SU-DHL-6 (cell line): ENCODE data around the gene MARS1.

Source experiments
- H2AFZ ChIP-seq: fragments of 200-600 bp; sonication (generic); 2 replicates; pipeline ENCODE4 v1.6.1; 2014; ENCODE audit warnings: low read depth, mild to moderate bottlenecking, moderate library complexity, mixed read lengths, antibody characterized with exemption, low read length; ENCODE audit not compliant: severe bottlenecking
- H3F3A ChIP-seq: fragments of 200-600 bp; shearing (Covaris generic); 2 replicates; pipeline ENCODE4 v1.6.0; 2016; ENCODE audit warnings: antibody characterized with exemption, mild to moderate bottlenecking; ENCODE audit not compliant: insufficient read depth
- H3K27ac ChIP-seq: fragments of 200-600 bp; sonication (generic); 2 replicates; pipeline ENCODE4 v1.5.1; 2016; ENCODE audit warnings: low read depth, mild to moderate bottlenecking, low read length, moderate library complexity, mixed read lengths
- H3K27me3 ChIP-seq: fragments of 200-600 bp; sonication (generic), shearing (Covaris generic); 2 replicates; pipeline ENCODE4 v1.6.0; 2014; ENCODE audit warnings: mild to moderate bottlenecking, low read length
- H3K36me3 ChIP-seq: fragments of 200-600 bp; sonication (generic); 2 replicates; pipeline ENCODE4 v1.6.1; 2014; ENCODE audit warnings: mild to moderate bottlenecking, low read length, mixed read lengths
- H3K4me2 ChIP-seq: fragments of 300-600, 200-600 bp; shearing (Covaris generic), sonication (generic); 2 replicates; pipeline ENCODE4 v1.6.0; 2014; ENCODE audit warnings: low read length, low read depth, mild to moderate bottlenecking; ENCODE audit not compliant: poor library complexity, severe bottlenecking
- H3K4me3 ChIP-seq: fragments of 200-600 bp; sonication (generic); 2 replicates; pipeline ENCODE4 v1.5.1; 2014; ENCODE audit warnings: antibody characterized with exemption, low read length, mild to moderate bottlenecking, mixed read lengths; ENCODE audit not compliant: insufficient read depth, poor library complexity, severe bottlenecking
- H3K79me2 ChIP-seq: fragments of 200-600 bp; sonication (generic); 2 replicates; pipeline ENCODE4 v1.6.1; 2014; ENCODE audit warnings: mild to moderate bottlenecking, low read length, moderate library complexity; ENCODE audit not compliant: insufficient read depth
- H3K9ac ChIP-seq: fragments of 200-600 bp; sonication (generic); 2 replicates; pipeline ENCODE4 v1.7.0; 2014; ENCODE audit warnings: mild to moderate bottlenecking, low read length
- H3K9me2 ChIP-seq: fragments of 200-600 bp; sonication (generic); replicated peaks from 2 replicates; pipeline ENCODE4 v1.6.1; 2014; ENCODE audit warnings: low read length; ENCODE audit not compliant: insufficient read depth
- H3K9me3 ChIP-seq: fragments of 200-600 bp; sonication (generic); 2 replicates; pipeline ENCODE4 v1.6.1; 2014; ENCODE audit warnings: low read length, mixed read lengths; ENCODE audit not compliant: insufficient read depth
- H4K20me1 ChIP-seq: fragments of 200-600 bp; sonication (generic); 2 replicates; pipeline ENCODE4 v1.6.1; 2014; ENCODE audit warnings: low read depth, mild to moderate bottlenecking, antibody characterized with exemption, low read length, moderate library complexity, mixed read lengths
- CTCF ChIP-seq: fragments of 200-600 bp; sonication (generic); IDR thresholded peaks from one replicate; pipeline ENCODE4 v1.5.1; 2017; ENCODE audit warnings: antibody characterized with exemption, mild to moderate bottlenecking, low read length, moderate library complexity; ENCODE audit not compliant: insufficient read depth, poor library complexity, severe bottlenecking
- EZH2phosphoT487 ChIP-seq: fragments of 200-600 bp; sonication (generic), shearing (Covaris generic); conservative IDR thresholded peaks from 2 replicates; pipeline ENCODE4 v1.6.1; 2018; ENCODE audit warnings: mild to moderate bottlenecking, antibody characterized with exemption, low read length, moderate library complexity, mixed read lengths

Gene MARS1

GRCh38 chr12:57534991-57535543, 47.2 kb downstream of the MARS1 start:
- 0 out of 2 replicates have a peak, but pooled peaks cover 6% of the 10 kb centered on the region for H3F3A ChIP-seq
- no peaks in the 10 kb centered on the region for H3K79me2 ChIP-seq
- H3K9ac ChIP-seq: no peak overlapping the region
- no peaks in the 10 kb centered on the region for H3K36me3 ChIP-seq
- H2AFZ ChIP-seq: no peak overlapping the region
- H4K20me1 ChIP-seq: no peaks in the 10 kb centered on the region
- H3K9me3 ChIP-seq: no peaks in the 10 kb centered on the region
- H3K4me3 ChIP-seq: no peak overlapping the region
- no peak overlapping the region for H3K4me2 ChIP-seq
- TF ChIP-seq CTCF: no peak
- no peak for TF ChIP-seq EZH2phosphoT487
- H3K27me3 ChIP-seq: no peaks in the 10 kb centered on the region
- no peaks in the 10 kb centered on the region for H3K9me2 ChIP-seq
- no peak overlapping the region for H3K27ac ChIP-seq

- Histone ChIP-seq H3K9ac (no peak overlapping the region), H3K4me2 (no peak overlapping the region), H3K4me3 (no peak overlapping the region), H2AFZ (no peak overlapping the region), H3K79me2 (no peaks in the 10 kb centered on the region), H3K9me2 (no peaks in the 10 kb centered on the region), H3K27me3 (no peaks in the 10 kb centered on the region), H3K36me3 (no peaks in the 10 kb centered on the region), H3K9me3 (no peaks in the 10 kb centered on the region), H3K27ac (no peak overlapping the region), H4K20me1 (no peaks in the 10 kb centered on the region), H3F3A (0 out of 2 replicates have a peak, but pooled peaks cover 1% of the 10 kb centered on the region)
- TF ChIP-seq CTCF (no peak), EZH2phosphoT487 (no peak)
Measured at GRCh38 chr12:57535764-57536596, 48.1 kb downstream of the MARS1 start.

DNA sequence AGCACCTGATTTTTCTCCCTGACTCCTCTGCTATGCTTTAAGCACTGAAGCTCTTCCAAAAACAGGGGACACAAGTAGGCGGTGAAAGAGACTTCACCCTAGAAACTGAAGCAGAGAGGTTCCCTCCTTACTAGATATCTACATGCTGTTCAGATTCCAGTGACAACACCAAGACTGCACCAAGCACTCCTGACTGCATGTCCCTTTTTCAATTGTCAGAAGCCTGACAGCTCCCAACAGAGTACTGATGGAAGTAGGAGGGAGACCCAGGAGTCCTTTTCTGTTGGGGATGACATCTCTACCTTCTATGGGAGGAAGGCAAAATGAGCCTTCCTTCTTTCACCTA, 48.7 kb downstream of the MARS1 start:
- H3F3A ChIP-seq: no peaks in the 10 kb centered on the region
- H3K79me2 ChIP-seq: no peaks in the 10 kb centered on the region
- H3K27me3 ChIP-seq: no peaks in the 10 kb centered on the region
- H2AFZ ChIP-seq: no peak overlapping the region
- no peak overlapping the region for H3K9ac ChIP-seq
- no peaks in the 10 kb centered on the region for H3K36me3 ChIP-seq
- H3K4me3 ChIP-seq: no peak overlapping the region
- no peak overlapping the region for H3K27ac ChIP-seq
- no peak overlapping the region for H3K4me2 ChIP-seq
- H3K9me2 ChIP-seq: no peaks in the 10 kb centered on the region
- H4K20me1 ChIP-seq: no peaks in the 10 kb centered on the region
- TF ChIP-seq CTCF (no peak), EZH2phosphoT487 (no peak)
- H3K9me3 ChIP-seq: no peaks in the 10 kb centered on the region
